A549 treated with Mapracorat at 1 μM for 4 hours (cell line): ENCODE measurements around the gene COX20. TPM values are rescaled to one million over a fixed set of nuclear protein-coding genes. Genes with fewer than 3 reads are reported as not detected.

Experiments used
- total RNA-seq: library from RNA; stranded (reverse); fragments of 200-300 nt; extraction: Qiagen RNA extraction; gene quantifications from 5 replicates; pipeline ENCODE4 v1.2.3, GENCODE V29; 2022

COX20 gene, protein sequence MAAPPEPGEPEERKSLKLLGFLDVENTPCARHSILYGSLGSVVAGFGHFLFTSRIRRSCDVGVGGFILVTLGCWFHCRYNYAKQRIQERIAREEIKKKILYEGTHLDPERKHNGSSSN
- 45.1 to 53.6 TPM (median 45.7 TPM) in 5 replicates for total RNA-seq

GRCh38 chr1:244835276-244836134 lies at the start of gene COX20:
COX20 (plus strand) TSS chr1:244835658; CDS start chr1:244835715, 57 bp downstream.

DNA sequence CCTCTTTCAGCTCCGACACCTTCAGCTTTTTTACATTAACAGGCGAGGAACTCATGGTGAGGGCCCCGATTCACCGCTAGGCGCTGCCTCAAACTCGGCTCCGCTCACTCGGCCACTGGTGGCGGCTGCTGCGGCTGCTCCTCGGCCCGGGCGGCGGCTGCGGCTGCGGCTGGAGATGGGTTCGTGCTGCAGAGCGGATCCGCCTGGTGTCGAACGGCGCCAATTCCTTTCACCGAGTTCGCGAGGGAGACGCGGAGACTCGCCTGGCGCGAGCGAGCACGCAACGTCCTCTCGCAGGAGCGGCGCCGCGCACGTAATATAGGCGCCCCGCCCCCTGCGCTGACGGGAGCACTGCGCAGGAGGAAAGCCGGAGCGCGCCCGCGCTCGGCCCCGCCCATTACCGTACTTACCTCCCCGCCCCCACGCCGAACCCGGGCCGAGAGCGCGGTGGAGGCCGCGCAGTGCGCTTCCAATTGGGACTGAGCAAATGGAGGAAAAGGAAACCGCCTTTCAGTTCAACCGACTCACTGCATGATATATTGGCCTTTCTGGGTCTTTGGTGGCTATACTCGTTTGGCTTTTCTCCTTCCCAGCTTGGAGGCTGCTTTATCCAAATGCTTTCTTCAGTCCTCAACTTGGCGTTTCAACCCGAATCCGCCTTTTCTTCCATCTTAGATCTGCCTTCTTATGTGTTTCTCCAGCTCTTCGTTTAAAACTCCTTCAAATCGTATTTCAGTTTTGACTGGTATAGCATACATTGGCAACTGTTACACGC lies 29.0 kb downstream of the COX20 start, which contains the start of gene HNRNPU:
HNRNPU (minus strand) TSS at position 291 of the 775 bp plus-strand sequence; CDS start at position 55, 236 bp downstream.

Other genes with a start within 250 kb of the COX20 start
- gene DESI2, start 182.5 kb upstream of the COX20 start, total RNA-seq, result 26.6 to 32.1 TPM (median 30.1 TPM) in 5 replicates
- gene HNRNPU, start 28.9 kb downstream of the COX20 start, total RNA-seq, result 324 to 427 TPM (median 342 TPM) in 5 replicates